Neural progenitor cell (in vitro differentiated cells): ENCODE results near the gene PGK1. TPM values are rescaled to one million over a fixed set of nuclear protein-coding genes. Genes with fewer than 3 reads are reported as not detected.

Experiments
- DNase-seq: peaks from one replicate; pipeline ENCODE4 v3.0.0-alpha.2; 2016; ENCODE audit warnings: low spot score
- H2AFZ ChIP-seq: fragments of 200-600 bp; sonication (generic); replicated peaks from 2 replicates; pipeline ENCODE4 v1.6.1; 2016; ENCODE audit warnings: antibody characterized with exemption
- H3F3A ChIP-seq: fragments of 200-600 bp; sonication (generic); 2 replicates; pipeline ENCODE4 v1.6.1; 2016; ENCODE audit warnings: antibody characterized with exemption, low read depth
- H3K27ac ChIP-seq: fragments of 200-600 bp; sonication (generic); 2 replicates; pipeline ENCODE4 v1.5.1; 2016; ENCODE audit warnings: mild to moderate bottlenecking
- H3K27me3 ChIP-seq: fragments of 200-600 bp; sonication (generic); 2 replicates; pipeline ENCODE4 v1.6.1; 2016; ENCODE audit warnings: mild to moderate bottlenecking, moderate library complexity
- H3K36me3 ChIP-seq: fragments of 200-600 bp; sonication (generic); 2 replicates; pipeline ENCODE4 v1.5.1; 2016
- H3K4me1 ChIP-seq: fragments of 200-600 bp; sonication (generic); 2 replicates; pipeline ENCODE4 v1.6.1; 2016; ENCODE audit warnings: mixed run types
- H3K4me2 ChIP-seq: fragments of 200-600 bp; sonication (generic); 2 replicates; pipeline ENCODE4 v1.6.1; 2016
- H3K4me3 ChIP-seq: fragments of 200-600 bp; sonication (generic); 2 replicates; pipeline ENCODE4 v1.5.1; 2016
- H3K79me2 ChIP-seq: fragments of 200-600 bp; sonication (generic); 2 replicates; pipeline ENCODE4 v1.6.1; 2016; ENCODE audit warnings: low read depth
- H3K9ac ChIP-seq: fragments of 200-600 bp; sonication (generic); 2 replicates; pipeline ENCODE4 v1.6.1; 2016
- H3K9me3 ChIP-seq: fragments of 200-600 bp; sonication (generic); 2 replicates; pipeline ENCODE4 v1.5.1; 2016; ENCODE audit warnings: low read depth
- H4K20me1 ChIP-seq: fragments of 200-600 bp; sonication (generic); 2 replicates; pipeline ENCODE4 v1.6.1; 2016; ENCODE audit warnings: low read depth
- H3K27ac Mint-ChIP-seq: 3 replicates; pipeline ENCODE4 v1.8.0; 2021; ENCODE audit warnings: mixed read lengths
- H3K27me3 Mint-ChIP-seq: 2 replicates; pipeline ENCODE4 v1.8.0; 2022; ENCODE audit warnings: low read depth, mild to moderate bottlenecking, inconsistent platforms, moderate library complexity, mixed read lengths; ENCODE audit not compliant: insufficient read depth
- H3K36me3 Mint-ChIP-seq: 3 replicates; pipeline ENCODE4 v1.8.0; 2021; ENCODE audit warnings: mixed read lengths
- H3K4me1 Mint-ChIP-seq: 3 replicates; pipeline ENCODE4 v1.8.0; 2021; ENCODE audit warnings: mixed read lengths
- H3K4me3 Mint-ChIP-seq: 3 replicates; pipeline ENCODE4 v1.8.0; 2021; ENCODE audit warnings: mild to moderate bottlenecking, moderate library complexity, mixed read lengths
- H3K9me3 Mint-ChIP-seq: 3 replicates; pipeline ENCODE4 v1.8.0; 2020; ENCODE audit warnings: mixed read lengths
- CTCF ChIP-seq: fragments of 200-600 bp; sonication (generic); IDR thresholded peaks from 2 replicates; pipeline ENCODE4 v1.5.1; 2017; ENCODE audit warnings: antibody characterized with exemption, mild to moderate bottlenecking
- EZH2 ChIP-seq: fragments of 200-600 bp; sonication (generic); IDR thresholded peaks from 2 replicates; pipeline ENCODE4 v1.6.1; 2017; ENCODE audit warnings: antibody characterized with exemption, mild to moderate bottlenecking, moderate library complexity
- EZH2phosphoT487 ChIP-seq: fragments of 200-600 bp; sonication (generic); IDR thresholded peaks from 2 replicates; pipeline ENCODE4 v1.6.1; 2017; ENCODE audit warnings: antibody characterized with exemption
- total RNA-seq: library from RNA; depleted of rRNA; stranded (reverse); fragments of >200 nt; gene quantifications from 2 replicates; pipeline ENCODE4 v1.2.3, GENCODE V29; 2015; ENCODE audit warnings: low replicate concordance

The PGK1 gene
- total RNA-seq, 1 donor from 2014 or later: 446 TPM

- peaks cover 18% of the 10 kb centered on the region for H3F3A ChIP-seq
- peaks cover 2% of the 10 kb centered on the region for H3K36me3 Mint-ChIP-seq
- peaks cover 5% of the 10 kb centered on the region for H4K20me1 ChIP-seq
- H3K4me1 ChIP-seq: no peaks in the 10 kb centered on the region
- H3K27me3 ChIP-seq: no peaks in the 10 kb centered on the region
- H3K27ac ChIP-seq: no peak overlapping the region
- H2AFZ ChIP-seq: no peak overlapping the region
- H3K9me3 Mint-ChIP-seq: no peaks in the 10 kb centered on the region
- no peak overlapping the region for H3K9ac ChIP-seq
- no peak overlapping the region for H3K4me2 ChIP-seq
- H3K27me3 Mint-ChIP-seq: no peaks in the 10 kb centered on the region
- no peak overlapping the region for H3K4me3 ChIP-seq
- no peak for DNase-seq
- no peaks in the 10 kb centered on the region for H3K4me1 Mint-ChIP-seq
- no peak overlapping the region for H3K4me3 Mint-ChIP-seq
- H3K79me2 ChIP-seq: no peaks in the 10 kb centered on the region
- H3K36me3 ChIP-seq: no peaks in the 10 kb centered on the region
- no peak overlapping the region for H3K27ac Mint-ChIP-seq
- TF ChIP-seq CTCF: no peak
- no peak for TF ChIP-seq EZH2
- no peak for TF ChIP-seq EZH2phosphoT487
- no peaks in the 10 kb centered on the region for H3K9me3 ChIP-seq
Measured at GRCh38 chrX:78130396-78130795, 26.3 kb downstream of the PGK1 start.

- Mint-ChIP-seq H3K9me3 (no peaks in the 10 kb centered on the region), H3K27ac (no peak overlapping the region), H3K4me3 (no peak overlapping the region), H3K4me1 (no peaks in the 10 kb centered on the region), H3K27me3 (no peaks in the 10 kb centered on the region), H3K36me3 (peaks cover 2% of the 10 kb centered on the region)
- no peak overlapping the region for H2AFZ ChIP-seq
- H3K9me3 ChIP-seq: no peaks in the 10 kb centered on the region
- H3K9ac ChIP-seq: no peak overlapping the region
- H3K4me3 ChIP-seq: no peak overlapping the region
- no peaks in the 10 kb centered on the region for H3K79me2 ChIP-seq
- TF ChIP-seq EZH2 (no peak), CTCF (no peak), EZH2phosphoT487 (no peak)
- H3K27me3 ChIP-seq: no peaks in the 10 kb centered on the region
- no peak for DNase-seq
- H3K4me1 ChIP-seq: no peaks in the 10 kb centered on the region
- no peak overlapping the region for H3K27ac ChIP-seq
- H3F3A ChIP-seq: peaks cover 18% of the 10 kb centered on the region
- peaks cover 2% of the 10 kb centered on the region for H4K20me1 ChIP-seq
- H3K4me2 ChIP-seq: no peak overlapping the region
- H3K36me3 ChIP-seq: no peaks in the 10 kb centered on the region
Measured at GRCh38 chrX:78131117-78131516, 27.1 kb downstream of the PGK1 start.

GRCh38 chrX:78133238-78133960, 29.4 kb downstream of the PGK1 start:
- Histone ChIP-seq H3K27me3 (no peaks in the 10 kb centered on the region), H3K9ac (no peak overlapping the region), H2AFZ (no peak overlapping the region), H3K27ac (no peak overlapping the region), H3F3A (peaks cover 12% of the 10 kb centered on the region), H4K20me1 (no peaks in the 10 kb centered on the region), H3K4me2 (no peak overlapping the region), H3K36me3 (no peaks in the 10 kb centered on the region), H3K9me3 (no peaks in the 10 kb centered on the region), H3K79me2 (no peaks in the 10 kb centered on the region), H3K4me1 (no peaks in the 10 kb centered on the region), H3K4me3 (no peak overlapping the region)
- Mint-ChIP-seq H3K27ac (no peak overlapping the region), H3K9me3 (no peaks in the 10 kb centered on the region), H3K27me3 (peaks cover 5% of the 10 kb centered on the region), H3K4me1 (no peaks in the 10 kb centered on the region), H3K4me3 (no peak overlapping the region), H3K36me3 (peaks cover 2% of the 10 kb centered on the region)
- TF ChIP-seq EZH2phosphoT487 (no peak), EZH2 (no peak), CTCF (no peak)
- DNase-seq: no peak
